ENCODE data around the gene RAB23. TPM values are rescaled to one million over a fixed set of nuclear protein-coding genes. Genes with fewer than 3 reads are reported as not detected.

Gene RAB23
- total and polyA plus RNA-seq, 2 donors (not counting 3 experiments of a cell fraction or from before 2014, with no cell fraction given): 3.4 to 9.4 TPM

- dilution Hi-C loops (cut with MboI; ENCODE audit: extremely low pct_ligation_motif_present, low sequenced_read_pairs): no loop called here
- Histone ChIP-seq H3K79me2 (ENCODE audit: control insufficient read depth, insufficient read depth, low read length) (peaks cover 2% of the 10 kb centered on the region), H3K9me3 (replicated peaks; ENCODE audit: control insufficient read depth, insufficient read depth, low read length) (no peaks in the 10 kb centered on the region), H4K20me1 (replicated peaks; ENCODE audit: control insufficient read depth, extremely low read depth, insufficient read depth, low read length) (no peaks in the 10 kb centered on the region), H3K9me1 (replicated peaks; ENCODE audit: control insufficient read depth, extremely low read depth, insufficient read depth, low read length) (no peaks in the 10 kb centered on the region), H2AFZ (ENCODE audit: low read depth, low read length) (peak overlapping the region; percentile 23), H3K27ac (ENCODE audit: insufficient read depth, low read depth, low read length) (no peak overlapping the region), H3K4me1 (ENCODE audit: control insufficient read depth, extremely low read depth, insufficient read depth, low read length) (peaks cover under 1% of the 10 kb centered on the region), H3K27me3 (ENCODE audit: control insufficient read depth in 2 of 2, insufficient read depth in 2 of 2, low read length in 2 of 2) (peaks cover 4 to 14% of the 10 kb centered on the region in 2 experiments), H3K4me2 (ENCODE audit: insufficient read depth, low read length) (no peak overlapping the region), H3K4me3 (replicated peaks in 1 of 3; ENCODE audit: insufficient read depth in 1 of 3, low read depth in 1 of 3, low read length in 3 of 3) (no peak overlapping the region), H3K36me3 (ENCODE audit: control insufficient read depth in 2 of 2, extremely low read depth in 1 of 2, insufficient read depth in 2 of 2, low read length in 2 of 2) (no peaks in the 10 kb centered on the region), H3K9ac (replicated peaks; ENCODE audit: extremely low read depth, insufficient read depth, low read length) (no peak overlapping the region)
- POLR2A ChIA-PET: no interaction called here
- FAIRE-seq: no peak
- CTCF ChIA-PET: interaction anchor here (1.6 kb wide), 1 partner anchor 36 kb away, joined by 4 read pairs; no protein-coding TSS in a partner anchor
- no TSS peak for BruUV-seq (replicated peaks)
- no peak for TF ChIP-seq GATA2 (IDR thresholded peaks at IDR 0.05; ENCODE audit: insufficient read depth, insufficient read length, low read depth, low read length)
- TF ChIP-seq EZH2 (IDR thresholded peaks at IDR 0.05; ENCODE audit: borderline replicate concordance, low read depth, low read length, severe bottlenecking): no peak
- no peak for TF ChIP-seq FOS (IDR thresholded peaks at IDR 0.05; ENCODE audit: borderline replicate concordance, insufficient read depth, low read length)
- no peak for TF ChIP-seq POLR2A (IDR thresholded peaks at IDR 0.05; ENCODE audit: low read depth, low read length)
- TF ChIP-seq CTCF (IDR thresholded peaks at IDR 0.05; ENCODE audit: extremely low read depth in 1 of 2, insufficient read depth in 1 of 2, low read depth in 1 of 2, low read length in 2 of 2): no peak
- no peak for TF ChIP-seq MAX (IDR thresholded peaks at IDR 0.05; ENCODE audit: insufficient read depth, insufficient read length)
- no peak for TF ChIP-seq JUN (IDR thresholded peaks at IDR 0.05; ENCODE audit: borderline replicate concordance, insufficient read depth, insufficient read length, low read depth)
- TF ChIP-seq POLR2AphosphoS5 (IDR thresholded peaks at IDR 0.05; ENCODE audit: insufficient read depth, low read depth, low read length): no peak
- no peak for TF ChIP-seq MYC (IDR thresholded peaks at IDR 0.05; ENCODE audit: low read depth, low read length)
- intact Hi-C loops (cut with micrococcal nuclease): no loop called here
- no peak for DNase-seq (ENCODE audit: low read depth, low spot score)
These were observed 4.1 kb upstream of the RAB23 start for GRCh38 chr6:57226221-57226620.
